ENCODE measurements around the gene PTPRT. TPM values are rescaled to one million over a fixed set of nuclear protein-coding genes. Genes with fewer than 3 reads are reported as not detected.

The PTPRT gene
- total and polyA plus RNA-seq, 2 donors (not counting 1 experiment from before 2014, with no cell fraction given), result not detected

DNA sequence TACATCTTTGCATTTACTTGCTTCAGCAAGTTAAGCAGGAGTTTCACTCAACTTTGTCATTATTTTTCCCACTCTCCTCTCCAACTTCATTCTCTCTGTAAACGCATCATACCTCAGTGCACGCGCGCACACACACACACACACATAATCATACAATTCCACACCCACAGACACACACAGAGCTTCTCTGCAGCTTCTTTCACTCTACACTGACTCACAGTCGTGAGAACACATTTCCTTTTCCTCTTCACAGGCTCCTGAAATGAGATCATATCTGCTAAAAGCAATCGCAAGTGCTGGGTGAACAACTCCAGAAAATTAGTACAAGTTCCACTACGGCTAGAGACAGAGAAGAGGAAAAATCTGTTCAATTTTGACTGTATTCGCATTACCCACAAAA lies 215.4 kb downstream of the PTPRT start:
- no peaks in the 10 kb centered on the region for H3K9me3 ChIP-seq (ENCODE audit: control insufficient read depth, insufficient read depth, low read depth, low read length)
- TF ChIP-seq CTCF (conservative IDR thresholded peaks at IDR 0.05 in 1 of 2, IDR thresholded peaks at IDR 0.05 in 1 of 2; ENCODE audit: low read depth in 1 of 2, low read length in 2 of 2) (no peak), EZH2 (IDR thresholded peaks at IDR 0.05; ENCODE audit: low read length, missing control alignments) (no peak)
- H4K20me1 ChIP-seq (ENCODE audit: control insufficient read depth, extremely low read depth, insufficient read depth, low read length), result no peaks in the 10 kb centered on the region
- H3K4me3 ChIP-seq (replicated peaks in 1 of 4; ENCODE audit: control extremely low read depth in 1 of 4, insufficient read depth in 1 of 4, low read depth in 3 of 4, low read length in 4 of 4), result no peak overlapping the region
- no peak for DNase-seq (ENCODE audit: low read depth in 2 of 2)
- no peak overlapping the region for H3K9ac ChIP-seq (ENCODE audit: insufficient read depth, low read length)
- H3K4me2 ChIP-seq (ENCODE audit: extremely low read depth, insufficient read depth, low read length), result no peak overlapping the region
- no peaks in the 10 kb centered on the region for H3K36me3 ChIP-seq (ENCODE audit: control insufficient read depth, insufficient read depth, low read length)
- H3K27me3 ChIP-seq (ENCODE audit: control insufficient read depth, insufficient read depth, low read length), result no peaks in the 10 kb centered on the region
- H2AFZ ChIP-seq (ENCODE audit: low read length), result no peak overlapping the region
- H3K4me1 ChIP-seq (ENCODE audit: control insufficient read depth, extremely low read depth, insufficient read depth, low read length), result no peaks in the 10 kb centered on the region
- H3K79me2 ChIP-seq (ENCODE audit: control insufficient read depth, insufficient read depth, low read length), result no peaks in the 10 kb centered on the region
- no peak overlapping the region for H3K27ac ChIP-seq (ENCODE audit: insufficient read depth, low read length)

- no peak overlapping the region for H2AFZ ChIP-seq (ENCODE audit: low read length)
- TF ChIP-seq CTCF (conservative IDR thresholded peaks at IDR 0.05 in 1 of 2, IDR thresholded peaks at IDR 0.05 in 1 of 2; ENCODE audit: low read depth in 1 of 2, low read length in 2 of 2) (no peak), EZH2 (IDR thresholded peaks at IDR 0.05; ENCODE audit: low read length, missing control alignments) (no peak)
- H3K4me1 ChIP-seq (ENCODE audit: control insufficient read depth, extremely low read depth, insufficient read depth, low read length), result no peaks in the 10 kb centered on the region
- no peak overlapping the region for H3K4me2 ChIP-seq (ENCODE audit: extremely low read depth, insufficient read depth, low read length)
- DNase-seq (ENCODE audit: low read depth in 2 of 2), result no peak
- H3K36me3 ChIP-seq (ENCODE audit: control insufficient read depth, insufficient read depth, low read length), result no peaks in the 10 kb centered on the region
- no peak overlapping the region for H3K4me3 ChIP-seq (replicated peaks in 1 of 4; ENCODE audit: control extremely low read depth in 1 of 4, insufficient read depth in 1 of 4, low read depth in 3 of 4, low read length in 4 of 4)
- no peaks in the 10 kb centered on the region for H4K20me1 ChIP-seq (ENCODE audit: control insufficient read depth, extremely low read depth, insufficient read depth, low read length)
- no peak overlapping the region for H3K9ac ChIP-seq (ENCODE audit: insufficient read depth, low read length)
- H3K27ac ChIP-seq (ENCODE audit: insufficient read depth, low read length), result no peak overlapping the region
- no peaks in the 10 kb centered on the region for H3K79me2 ChIP-seq (ENCODE audit: control insufficient read depth, insufficient read depth, low read length)
- no peaks in the 10 kb centered on the region for H3K9me3 ChIP-seq (ENCODE audit: control insufficient read depth, insufficient read depth, low read depth, low read length)
- H3K27me3 ChIP-seq (ENCODE audit: control insufficient read depth, insufficient read depth, low read length), result no peaks in the 10 kb centered on the region
These were observed 217.1 kb downstream of the PTPRT start for GRCh38 chr20:42972591-42972990.

- Histone ChIP-seq H3K36me3 (ENCODE audit: control insufficient read depth, insufficient read depth, low read length) (no peaks in the 10 kb centered on the region), H3K79me2 (ENCODE audit: control insufficient read depth, insufficient read depth, low read length) (no peaks in the 10 kb centered on the region), H3K4me2 (ENCODE audit: extremely low read depth, insufficient read depth, low read length) (no peak overlapping the region), H3K9me3 (ENCODE audit: control insufficient read depth, insufficient read depth, low read depth, low read length) (no peaks in the 10 kb centered on the region), H4K20me1 (ENCODE audit: control insufficient read depth, extremely low read depth, insufficient read depth, low read length) (no peaks in the 10 kb centered on the region), H3K4me3 (replicated peaks in 1 of 4; ENCODE audit: control extremely low read depth in 1 of 4, insufficient read depth in 1 of 4, low read depth in 3 of 4, low read length in 4 of 4) (no peak overlapping the region), H3K9ac (ENCODE audit: insufficient read depth, low read length) (no peak overlapping the region), H3K27ac (ENCODE audit: insufficient read depth, low read length) (no peak overlapping the region), H3K4me1 (ENCODE audit: control insufficient read depth, extremely low read depth, insufficient read depth, low read length) (no peaks in the 10 kb centered on the region), H2AFZ (ENCODE audit: low read length) (no peak overlapping the region), H3K27me3 (ENCODE audit: control insufficient read depth, insufficient read depth, low read length) (no peaks in the 10 kb centered on the region)
- no peak for DNase-seq (ENCODE audit: low read depth in 2 of 2)
- TF ChIP-seq CTCF (conservative IDR thresholded peaks at IDR 0.05 in 1 of 2, IDR thresholded peaks at IDR 0.05 in 1 of 2; ENCODE audit: low read depth in 1 of 2, low read length in 2 of 2) (no peak), EZH2 (IDR thresholded peaks at IDR 0.05; ENCODE audit: low read length, missing control alignments) (no peak)
These were observed 221.0 kb downstream of the PTPRT start for GRCh38 chr20:42968746-42969145.
